Cardiac muscle cell (in vitro differentiated cells and primary cell): ENCODE results near the gene CCL4. TPM values are rescaled to one million over a fixed set of nuclear protein-coding genes. Genes with fewer than 3 reads are reported as not detected.

Experiments
- DNase-seq, 2 donors: peaks; one replicate each; pipeline versions ENCODE4 v3.0.0 to v3.0.0-alpha.2; 2010 to 2017; ENCODE audit warnings: low read depth in 1 of 2, low spot score in 1 of 2
- H3K27ac ChIP-seq: fragments of 200-600 bp; sonication (generic); 2 replicates; pipeline ENCODE4 v1.5.1; 2016
- H3K27me3 ChIP-seq: fragments of 200-600 bp; sonication (generic); 2 replicates; pipeline ENCODE4 v1.6.0; 2016; ENCODE audit warnings: control low read depth
- H3K36me3 ChIP-seq: fragments of 200-600 bp; sonication (generic); 2 replicates; pipeline ENCODE4 v1.5.1; 2016; ENCODE audit warnings: control low read depth
- H3K4me1 ChIP-seq: fragments of 200-600 bp; sonication (generic); 2 replicates; pipeline ENCODE4 v1.8.1; 2017; ENCODE audit warnings: low read depth, mild to moderate bottlenecking, mixed run types
- H3K4me3 ChIP-seq: fragments of 200-600 bp; sonication (generic); 2 replicates; pipeline ENCODE4 v1.5.1; 2016; ENCODE audit warnings: mild to moderate bottlenecking
- H3K9me3 ChIP-seq: fragments of 200-600 bp; sonication (generic); 2 replicates; pipeline ENCODE4 v1.5.1; 2017; ENCODE audit warnings: low read depth, mild to moderate bottlenecking, control low read depth
- CTCF ChIP-seq: IDR thresholded peaks from 2 replicates; pipeline ENCODE4 v1.5.1; 2012; ENCODE audit warnings: low read depth, mild to moderate bottlenecking, low read length
- polyA plus RNA-seq: library from polyadenylated mRNA; unstranded; fragments of >200 nt; fragmentation: Nextera tagmentation; extraction: Ambion mirVana; gene quantifications from 2 replicates; pipeline ENCODE4 v1.2.1, GENCODE V29; 2016
- total RNA-seq: library from RNA; depleted of rRNA; stranded (reverse); fragments of >200 nt; gene quantifications from 2 replicates; pipeline ENCODE4 v1.2.3, GENCODE V29; 2016

Gene CCL4
- total and polyA plus RNA-seq, 2 experiments from 2014 or later = not detected

DNA sequence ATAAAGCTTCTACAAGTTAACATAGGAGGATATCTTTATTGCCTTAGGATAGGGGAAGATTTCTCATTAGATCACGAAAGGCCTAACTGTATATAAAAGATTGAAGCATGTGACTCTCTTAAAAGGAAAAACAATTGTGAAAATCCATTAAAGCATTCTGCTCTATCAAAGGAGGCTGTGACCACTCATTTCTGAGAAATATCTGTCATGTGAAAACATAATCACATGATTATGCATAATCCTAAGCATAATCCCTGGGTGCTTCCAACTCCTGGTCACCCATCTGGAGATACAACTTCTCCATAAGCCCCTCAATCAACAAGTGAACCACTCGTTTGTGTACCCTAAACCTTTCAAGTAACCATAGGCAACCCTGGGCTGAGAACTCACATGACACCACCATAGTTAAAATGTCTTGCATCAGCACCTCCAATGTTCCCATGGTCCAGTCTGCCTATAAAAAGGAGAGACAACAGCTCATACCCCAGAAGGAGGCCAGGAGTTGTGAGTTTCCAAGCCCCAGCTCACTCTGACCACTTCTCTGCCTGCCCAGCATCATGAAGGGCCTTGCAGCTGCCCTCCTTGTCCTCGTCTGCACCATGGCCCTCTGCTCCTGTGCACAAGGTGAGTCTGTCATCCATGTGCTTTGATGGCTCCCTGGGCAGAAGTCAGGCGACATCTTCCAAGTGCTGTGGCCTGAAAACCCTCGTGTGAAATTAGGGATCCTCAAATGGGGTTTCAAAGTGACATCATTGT, 39.7 kb upstream of the CCL4 start, which contains the start of gene CCL18:
Gene CCL18, plus strand, starts transcription at position 487 of the 756 bp plus-strand sequence. Its CDS starts 71 bp downstream, at position 558.
- Histone ChIP-seq H3K4me3 (no peak within 1 kb of the TSS), H3K27ac (no peak within 1 kb of the TSS), H3K36me3 (no peaks in the 10 kb centered on the region), H3K9me3 (no peaks in the 10 kb centered on the region), H3K27me3 (no peaks in the 10 kb centered on the region), H3K4me1 (no peaks in the 10 kb centered on the region)
- no peak for TF ChIP-seq CTCF
- no peak for DNase-seq

DNA sequence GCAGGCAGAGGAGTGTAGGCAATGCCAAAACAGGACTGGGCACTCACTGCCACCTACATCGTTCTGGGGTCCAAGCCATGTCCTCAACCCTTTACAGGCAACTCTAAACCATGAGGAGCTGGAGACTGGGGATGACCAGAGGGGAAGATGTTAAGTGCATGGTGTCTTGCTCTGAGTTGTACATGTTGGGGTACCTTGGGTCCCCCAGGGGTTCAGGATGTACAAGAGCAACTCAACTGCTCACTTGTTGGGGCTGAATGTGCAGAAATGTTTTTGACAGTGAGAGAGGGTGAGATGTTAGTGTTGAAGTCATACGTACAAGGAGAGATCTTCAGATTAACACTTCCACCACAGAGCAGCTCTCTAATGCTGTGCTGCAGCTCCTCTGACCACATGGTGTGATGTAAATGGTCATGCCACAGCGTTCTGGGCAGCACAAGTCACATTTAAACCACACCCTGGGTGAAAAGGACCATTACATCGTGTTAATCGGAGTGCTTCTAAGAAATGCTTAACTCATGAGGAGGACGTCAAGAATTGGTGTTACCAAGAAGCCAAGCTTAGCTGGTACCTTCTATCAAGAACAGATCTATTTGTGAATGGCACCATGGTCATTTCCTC, 37.2 kb upstream of the CCL4 start:
- no peaks in the 10 kb centered on the region for H3K9me3 ChIP-seq
- H3K27me3 ChIP-seq = no peaks in the 10 kb centered on the region
- DNase-seq = no peak
- H3K4me3 ChIP-seq = no peak overlapping the region
- no peak for TF ChIP-seq CTCF
- no peak overlapping the region for H3K27ac ChIP-seq
- H3K36me3 ChIP-seq = no peaks in the 10 kb centered on the region
- no peaks in the 10 kb centered on the region for H3K4me1 ChIP-seq

GRCh38 chr17:36068524-36068923, 35.1 kb upstream of the CCL4 start:
- no peaks in the 10 kb centered on the region for H3K27me3 ChIP-seq
- no peaks in the 10 kb centered on the region for H3K4me1 ChIP-seq
- TF ChIP-seq CTCF = no peak
- no peak overlapping the region for H3K4me3 ChIP-seq
- no peaks in the 10 kb centered on the region for H3K36me3 ChIP-seq
- H3K27ac ChIP-seq = no peak overlapping the region
- no peak for DNase-seq
- no peaks in the 10 kb centered on the region for H3K9me3 ChIP-seq

DNA sequence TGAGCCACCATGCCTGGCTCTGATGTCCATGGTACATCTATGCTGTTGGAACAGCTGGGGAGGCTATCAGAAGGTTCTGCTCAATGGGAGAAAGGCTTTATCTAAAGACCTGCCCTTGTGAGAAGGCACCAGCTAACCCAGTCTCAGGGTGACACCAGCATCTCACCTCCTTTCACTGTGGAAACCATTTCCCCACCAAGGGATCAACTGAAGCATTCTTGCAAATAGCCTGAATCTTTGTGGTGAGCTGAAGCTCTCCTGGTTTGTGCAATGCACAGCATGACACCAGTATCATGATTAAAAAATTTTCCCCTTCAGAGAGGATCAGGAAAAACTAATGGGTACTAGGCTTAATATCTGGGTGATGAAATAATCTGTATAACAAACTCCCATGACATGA, 34.5 kb upstream of the CCL4 start:
- TF ChIP-seq CTCF = no peak

DNA sequence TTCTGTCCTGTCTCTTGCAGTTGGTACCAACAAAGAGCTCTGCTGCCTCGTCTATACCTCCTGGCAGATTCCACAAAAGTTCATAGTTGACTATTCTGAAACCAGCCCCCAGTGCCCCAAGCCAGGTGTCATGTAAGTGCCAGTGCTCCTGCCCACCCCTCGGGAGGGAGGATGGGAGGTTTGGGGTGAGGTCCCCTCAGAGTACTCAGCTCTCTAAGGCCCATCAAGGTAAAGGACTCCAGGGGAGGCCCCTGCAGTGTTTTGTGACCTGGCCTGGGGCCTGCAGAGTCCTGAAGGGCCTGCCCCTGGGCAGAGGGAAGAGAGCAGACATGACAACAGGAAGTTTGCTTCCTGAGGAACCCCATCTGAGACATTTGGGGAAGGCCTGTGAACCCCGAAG, 33.2 kb upstream of the CCL4 start:
- no peaks in the 10 kb centered on the region for H3K9me3 ChIP-seq
- H3K27me3 ChIP-seq = no peaks in the 10 kb centered on the region
- H3K27ac ChIP-seq = no peak overlapping the region
- H3K36me3 ChIP-seq = no peaks in the 10 kb centered on the region
- no peaks in the 10 kb centered on the region for H3K4me1 ChIP-seq
- no peak overlapping the region for H3K4me3 ChIP-seq
- no peak for DNase-seq
- no peak for TF ChIP-seq CTCF

More for the DNA sequence above, 34.5 kb upstream of the CCL4 start:
- Histone ChIP-seq H3K4me1 (no peaks in the 10 kb centered on the region), H3K4me3 (no peak overlapping the region), H3K36me3 (no peaks in the 10 kb centered on the region), H3K27ac (no peak overlapping the region), H3K27me3 (no peaks in the 10 kb centered on the region), H3K9me3 (no peaks in the 10 kb centered on the region)
- DNase-seq = no peak
